Fibroblast of skin of right biceps (primary cell): ENCODE data around the gene QKI.

Experiments
- DNase-seq: peaks from one replicate; pipeline ENCODE4 v3.0.0-alpha.2; 2013

QKI gene

DNA sequence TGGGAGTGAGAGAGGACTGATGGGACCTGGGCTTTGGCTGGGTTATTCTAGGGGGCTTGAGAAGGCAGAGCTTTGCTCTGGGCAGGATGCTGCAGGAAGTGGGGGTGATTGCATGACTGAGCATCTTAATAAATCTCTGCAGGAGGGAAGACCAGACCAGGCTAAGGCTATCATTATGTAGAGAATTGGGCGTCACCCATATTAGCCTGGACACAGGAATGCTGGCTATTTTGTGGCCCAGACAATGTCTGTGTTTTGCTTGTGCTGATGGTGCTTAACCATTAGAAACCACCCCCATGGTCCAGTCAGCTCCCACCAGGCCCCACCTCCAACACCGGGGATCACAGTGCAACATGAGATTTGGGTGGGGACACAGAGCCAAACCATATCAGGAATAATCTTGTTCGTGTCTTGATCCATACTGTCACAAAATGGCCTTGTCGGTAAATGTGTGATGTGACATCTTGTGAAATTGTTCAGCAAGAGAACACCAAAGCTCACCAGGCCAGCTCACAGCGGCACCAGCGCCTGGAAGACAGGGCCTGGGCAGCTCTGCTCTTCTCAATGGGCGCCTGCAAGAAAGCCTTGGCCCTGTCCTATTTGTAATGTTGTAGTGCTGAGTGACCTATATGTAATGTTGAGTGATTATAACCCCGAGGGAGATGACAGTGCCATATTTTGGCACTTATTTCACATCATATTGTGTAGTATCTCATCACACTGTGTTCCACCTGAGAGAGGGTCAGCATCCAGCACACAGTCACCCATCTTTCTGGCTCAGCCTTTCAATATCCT is 211.8 kb downstream of the QKI start:
- DNase-seq, result peak; percentile 53

GRCh38 chr6:163627274-163628062 is 212.9 kb downstream of the QKI start:
- DNase-seq, result no peak
